Stimulated activated memory B cell treated with anti-CD40 and anti-IgM and Interleukin-4, amounts not matched to agents 10 μg/mL and 1 μg/mL and 100 μg/mL, for 72 hours (primary cell): ENCODE data around the gene VSIG1.
A peak's percentile ranks its signal among the peaks of the same experiment; 100 is the strongest.

ENCODE experiments used
- ATAC-seq: fragments of 150-1000 bp; cut with Tn5 transposase; 2 replicates; pipeline ENCODE4 v1.10.0; 2021
- H3K27ac Mint-ChIP-seq: one replicate; pipeline ENCODE4 v1.8.0; 2022; ENCODE audit warnings: mild to moderate bottlenecking, mixed read lengths
- H3K27me3 Mint-ChIP-seq: one replicate; pipeline ENCODE4 v1.8.0; 2022; ENCODE audit warnings: mixed read lengths
- H3K36me3 Mint-ChIP-seq: one replicate; pipeline ENCODE4 v1.8.0; 2022; ENCODE audit warnings: mixed read lengths
- H3K4me1 Mint-ChIP-seq: one replicate; pipeline ENCODE4 v1.8.0; 2022; ENCODE audit warnings: mixed read lengths
- H3K4me3 Mint-ChIP-seq: one replicate; pipeline ENCODE4 v1.8.0; 2022; ENCODE audit warnings: mild to moderate bottlenecking, moderate library complexity, mixed read lengths
- H3K9me3 Mint-ChIP-seq: one replicate; pipeline ENCODE4 v1.8.0; 2022; ENCODE audit warnings: mixed read lengths

Gene VSIG1

DNA sequence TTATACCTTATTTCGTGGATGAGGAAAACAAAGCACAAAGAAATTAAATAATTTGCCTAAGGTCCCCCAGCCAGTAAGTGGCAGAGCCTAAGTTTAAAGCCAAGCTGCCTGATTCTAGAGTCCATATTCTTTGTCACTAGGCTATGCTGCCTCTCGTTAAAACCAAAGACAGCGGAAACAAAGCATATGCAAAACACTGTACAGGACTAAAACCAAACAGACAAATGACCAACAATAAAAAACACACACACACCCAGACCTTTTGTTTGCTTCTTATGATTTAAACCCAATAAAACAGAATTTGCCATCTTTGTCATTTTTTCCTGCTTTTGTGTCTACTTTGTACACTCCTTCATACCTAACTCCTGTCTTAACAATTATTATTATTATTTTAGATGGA is 10.1 kb upstream of the VSIG1 start:
- ATAC-seq, result no peak
- H3K4me3 Mint-ChIP-seq, result no peak overlapping the region
- peaks cover 7% of the 10 kb centered on the region for H3K4me1 Mint-ChIP-seq

DNA sequence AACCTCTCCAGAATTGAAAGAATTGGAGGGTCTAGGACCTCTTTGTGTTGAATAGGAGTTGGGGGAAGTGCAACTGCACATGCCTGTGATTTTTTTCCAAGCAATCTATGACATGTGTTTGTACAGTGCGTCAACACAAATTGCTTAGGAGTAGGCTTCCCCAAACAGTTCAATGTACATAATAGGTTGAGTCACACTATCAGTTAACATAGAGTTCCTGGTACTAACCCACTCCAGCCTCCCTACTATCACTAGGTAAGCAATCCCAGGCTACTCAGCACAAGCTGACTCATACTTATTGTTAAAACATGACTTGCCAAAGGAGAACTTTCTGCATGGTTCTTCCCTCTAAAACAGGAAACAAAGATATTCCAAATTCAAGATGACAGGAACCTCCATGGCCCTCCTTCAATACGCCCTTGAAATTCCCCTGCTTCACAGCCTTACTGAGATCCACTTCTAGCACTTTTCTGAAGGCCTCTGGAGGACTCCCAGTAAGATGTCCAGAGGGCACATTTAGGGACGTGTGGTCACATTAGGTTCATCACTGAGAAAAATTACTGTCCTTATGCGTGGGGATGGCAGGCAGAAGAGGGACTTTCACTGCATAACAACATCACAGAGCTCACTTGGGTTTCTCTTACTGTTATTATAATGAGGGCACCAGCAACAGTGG is 8.4 kb upstream of the VSIG1 start:
- Mint-ChIP-seq H3K36me3 (no peaks in the 10 kb centered on the region), H3K27ac (no peak overlapping the region), H3K4me1 (no peaks in the 10 kb centered on the region), H3K27me3 (no peaks in the 10 kb centered on the region), H3K4me3 (no peak overlapping the region), H3K9me3 (no peaks in the 10 kb centered on the region)
- no peak for ATAC-seq

More for the DNA sequence above, 10.1 kb upstream of the VSIG1 start:
- H3K27ac Mint-ChIP-seq, result no peak overlapping the region
- H3K27me3 Mint-ChIP-seq, result no peaks in the 10 kb centered on the region
- no peaks in the 10 kb centered on the region for H3K9me3 Mint-ChIP-seq
- no peaks in the 10 kb centered on the region for H3K36me3 Mint-ChIP-seq

DNA sequence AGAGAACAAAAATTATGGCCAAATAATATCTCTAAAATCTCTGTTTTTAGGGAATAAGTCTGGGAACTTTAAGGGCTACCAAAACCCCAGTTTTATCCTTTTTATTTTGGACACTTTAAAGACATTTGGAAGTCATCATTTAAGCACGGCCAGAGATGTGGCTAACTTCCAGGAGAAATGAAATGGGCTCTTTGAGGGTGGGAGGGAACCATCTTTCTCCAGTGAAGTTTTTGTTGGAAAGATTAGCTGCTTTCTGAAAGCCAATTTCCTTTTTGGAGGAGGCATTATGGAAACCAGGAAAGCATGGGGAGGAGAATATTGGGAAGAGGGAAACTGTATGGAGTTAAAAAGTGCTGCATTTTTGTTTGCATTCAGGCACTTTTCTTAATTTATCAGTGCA is 4.8 kb downstream of the VSIG1 start:
- H3K36me3 Mint-ChIP-seq, result no peaks in the 10 kb centered on the region
- H3K4me3 Mint-ChIP-seq, result no peak overlapping the region
- H3K4me1 Mint-ChIP-seq, result no peaks in the 10 kb centered on the region
- no peak overlapping the region for H3K27ac Mint-ChIP-seq
- H3K9me3 Mint-ChIP-seq, result no peaks in the 10 kb centered on the region
- ATAC-seq, result no peak
- H3K27me3 Mint-ChIP-seq, result no peaks in the 10 kb centered on the region

DNA sequence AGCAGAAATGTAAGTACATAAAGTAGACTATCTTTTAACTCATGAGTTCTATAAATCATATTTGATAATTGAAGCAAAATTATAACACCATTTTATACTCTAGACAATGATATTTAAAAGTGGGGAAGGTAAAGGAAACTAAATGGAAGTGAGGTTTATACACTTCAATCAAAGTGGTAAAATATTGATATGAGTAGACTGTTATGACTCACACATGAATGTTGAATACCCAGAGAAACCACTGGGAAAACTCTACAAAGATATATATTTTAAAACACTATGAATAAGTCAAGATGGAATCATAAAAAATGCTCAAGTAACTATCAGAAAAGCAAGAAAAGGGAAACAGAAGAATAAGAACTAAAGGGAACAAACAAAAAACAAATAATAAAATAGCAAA is 8.4 kb downstream of the VSIG1 start:
- no peaks in the 10 kb centered on the region for H3K36me3 Mint-ChIP-seq
- no peak for ATAC-seq
- no peaks in the 10 kb centered on the region for H3K4me1 Mint-ChIP-seq
- no peaks in the 10 kb centered on the region for H3K9me3 Mint-ChIP-seq
- H3K27ac Mint-ChIP-seq, result no peak overlapping the region
- no peak overlapping the region for H3K4me3 Mint-ChIP-seq
- H3K27me3 Mint-ChIP-seq, result no peaks in the 10 kb centered on the region

DNA sequence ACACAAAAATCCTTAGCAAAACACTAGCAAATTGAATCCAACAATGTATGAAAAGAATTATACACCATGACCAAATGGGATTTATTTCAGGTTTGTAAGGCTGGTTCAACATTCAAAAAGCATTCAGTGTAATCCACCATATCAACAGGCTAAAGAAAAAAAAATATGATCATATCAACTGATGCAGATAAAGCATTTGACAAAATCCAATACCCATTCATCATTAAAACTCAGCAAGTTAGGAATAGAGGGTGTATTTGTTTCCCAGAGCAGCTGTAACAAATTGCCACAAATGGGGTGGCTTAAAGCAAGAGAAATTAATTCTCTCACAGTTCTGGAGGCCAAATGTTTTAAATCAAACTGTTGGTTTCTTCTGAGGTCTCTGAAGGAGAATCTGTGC is 10.7 kb downstream of the VSIG1 start:
- Mint-ChIP-seq H3K4me3 (no peak overlapping the region), H3K27me3 (no peaks in the 10 kb centered on the region), H3K9me3 (no peaks in the 10 kb centered on the region), H3K4me1 (no peaks in the 10 kb centered on the region), H3K36me3 (peaks cover 8% of the 10 kb centered on the region), H3K27ac (no peak overlapping the region)
- ATAC-seq, result no peak

DNA sequence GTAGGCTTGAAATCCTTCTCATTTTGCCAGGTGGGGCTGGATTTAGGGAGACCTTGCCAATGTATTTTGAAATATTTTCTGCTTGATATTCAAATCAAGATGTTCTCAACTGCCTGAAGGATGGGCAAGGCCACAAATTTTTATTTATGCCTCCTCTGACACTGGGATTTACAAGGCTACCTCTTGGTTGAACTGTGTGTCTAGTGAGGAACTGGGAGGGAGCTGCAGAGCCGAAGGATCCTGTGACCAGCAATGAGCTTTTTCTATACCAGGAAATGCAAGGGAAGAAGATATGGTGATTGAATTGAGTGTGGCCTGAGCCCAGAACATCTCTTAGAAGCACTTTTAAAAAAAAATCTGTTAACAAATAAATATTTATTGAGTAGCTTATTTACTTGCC is 14.9 kb downstream of the VSIG1 start:
- H3K9me3 Mint-ChIP-seq, result no peaks in the 10 kb centered on the region
- no peak overlapping the region for H3K4me3 Mint-ChIP-seq
- no peaks in the 10 kb centered on the region for H3K4me1 Mint-ChIP-seq
- H3K36me3 Mint-ChIP-seq, result peaks cover 8% of the 10 kb centered on the region
- H3K27ac Mint-ChIP-seq, result no peak overlapping the region
- H3K27me3 Mint-ChIP-seq, result no peaks in the 10 kb centered on the region
- no peak for ATAC-seq

DNA sequence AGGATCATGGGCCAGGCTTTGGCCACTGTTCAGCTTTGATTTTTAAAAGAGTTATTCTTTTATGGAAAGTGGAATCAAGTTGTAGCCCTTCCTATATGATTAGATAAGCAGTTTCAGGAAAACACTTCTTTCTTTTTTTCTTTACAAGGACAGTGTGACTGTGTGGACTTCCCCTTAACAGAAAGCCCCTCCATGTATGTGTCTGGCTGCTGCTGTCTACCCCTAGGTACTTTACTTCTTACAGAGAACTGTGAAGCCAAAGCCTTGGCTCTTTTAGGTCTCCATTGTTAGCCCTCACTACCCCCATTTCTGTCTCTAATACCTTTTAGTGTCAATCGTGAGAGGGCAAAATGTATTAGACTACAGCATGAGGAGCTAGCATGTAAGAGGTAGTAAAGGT is 19.1 kb downstream of the VSIG1 start:
- Mint-ChIP-seq H3K27ac (no peak overlapping the region), H3K27me3 (no peaks in the 10 kb centered on the region), H3K36me3 (peaks cover under 1% of the 10 kb centered on the region), H3K9me3 (no peaks in the 10 kb centered on the region), H3K4me1 (no peaks in the 10 kb centered on the region), H3K4me3 (no peak overlapping the region)
- ATAC-seq, result no peak

DNA sequence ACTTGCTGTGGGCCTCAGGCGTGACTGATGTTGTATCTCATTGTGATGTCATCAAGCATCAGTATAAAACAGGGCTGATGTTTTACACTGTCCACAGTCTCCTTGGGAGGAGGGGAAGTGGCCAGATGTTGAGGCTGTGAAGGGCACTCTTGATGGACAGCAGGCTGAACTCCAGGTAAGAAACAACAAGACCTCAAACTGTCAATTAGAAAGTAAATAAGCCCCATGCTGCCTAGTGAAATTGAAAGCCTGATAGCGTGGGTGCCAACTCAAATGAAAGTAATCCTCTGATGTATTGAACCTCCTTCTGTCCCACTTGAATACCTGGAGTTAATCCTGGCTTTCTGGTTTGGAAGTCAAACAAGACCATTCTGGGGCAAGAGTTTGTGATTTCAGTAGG is 19.7 kb downstream of the VSIG1 start:
- no peaks in the 10 kb centered on the region for H3K4me1 Mint-ChIP-seq
- H3K27ac Mint-ChIP-seq, result no peak overlapping the region
- no peak for ATAC-seq
- no peaks in the 10 kb centered on the region for H3K9me3 Mint-ChIP-seq
- H3K36me3 Mint-ChIP-seq, result no peaks in the 10 kb centered on the region
- no peaks in the 10 kb centered on the region for H3K27me3 Mint-ChIP-seq
- no peak overlapping the region for H3K4me3 Mint-ChIP-seq

DNA sequence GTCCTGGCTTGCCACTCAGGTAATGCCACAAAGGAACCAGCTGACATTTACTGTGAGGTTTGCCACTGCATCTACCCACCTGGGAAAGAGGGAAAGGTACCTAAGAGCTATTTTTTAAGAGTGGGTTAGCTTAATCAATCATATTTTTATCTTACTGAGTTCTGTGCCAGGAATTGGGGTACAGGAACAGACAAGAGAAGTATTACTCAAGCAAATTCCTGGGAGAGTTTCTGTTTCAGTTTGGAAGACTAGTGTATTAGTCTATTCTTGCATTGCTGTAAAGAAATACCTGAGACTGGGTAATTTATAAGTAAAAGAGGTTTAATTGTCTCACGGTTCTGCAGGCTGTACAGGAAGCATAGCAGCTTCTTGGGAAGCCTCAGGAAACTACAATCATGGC is 23.3 kb downstream of the VSIG1 start:
- H3K4me1 Mint-ChIP-seq, result peaks cover 5% of the 10 kb centered on the region
- H3K4me3 Mint-ChIP-seq, result no peak overlapping the region

DNA sequence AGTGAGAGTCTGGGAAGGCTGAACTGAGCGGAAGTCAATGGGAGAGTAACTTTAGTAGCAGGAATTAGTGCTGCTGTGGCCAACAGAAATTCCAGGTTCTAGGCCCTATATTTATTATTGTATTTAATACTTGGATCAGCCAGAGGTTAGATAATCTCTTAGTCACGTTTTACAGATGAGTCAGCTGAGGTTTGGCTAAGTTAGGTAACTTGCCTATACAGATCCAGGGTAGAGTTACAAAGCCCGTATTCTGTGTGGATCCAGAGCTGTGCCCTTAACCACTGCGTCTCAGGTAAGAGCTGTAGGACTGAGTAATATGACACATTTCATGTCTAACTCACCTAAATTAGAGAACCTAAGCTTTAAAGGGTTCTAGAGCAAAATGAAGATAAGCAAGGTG is 26.0 kb downstream of the VSIG1 start:
- H3K27ac Mint-ChIP-seq, result peak overlapping the region; percentile 73
- H3K36me3 Mint-ChIP-seq, result peaks cover 6% of the 10 kb centered on the region

More for the DNA sequence above, 23.3 kb downstream of the VSIG1 start:
- Mint-ChIP-seq H3K9me3 (no peaks in the 10 kb centered on the region), H3K27ac (no peak overlapping the region), H3K27me3 (no peaks in the 10 kb centered on the region), H3K36me3 (no peaks in the 10 kb centered on the region)
- ATAC-seq, result no peak

DNA sequence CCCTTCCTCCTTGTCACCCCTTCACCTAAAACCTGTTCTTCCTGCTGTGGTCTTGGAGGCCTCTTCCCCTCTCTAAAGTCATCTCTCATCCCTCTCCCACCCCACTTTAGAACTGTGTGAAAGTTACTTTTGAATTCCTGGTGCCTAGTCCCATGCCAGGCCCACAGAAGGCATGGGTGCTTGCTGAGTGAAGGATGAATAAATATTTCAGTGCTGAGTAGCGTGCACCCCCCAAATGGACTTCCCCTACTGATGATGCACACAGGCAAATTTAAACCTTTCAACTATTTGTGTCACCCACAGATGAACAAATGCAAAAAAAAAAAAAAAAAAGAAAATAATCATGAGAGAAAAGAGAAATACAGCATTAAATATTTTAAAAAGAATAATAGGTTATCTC is 26.7 kb downstream of the VSIG1 start:
- peak overlapping the region; percentile 73 for H3K27ac Mint-ChIP-seq
- H3K36me3 Mint-ChIP-seq, result peaks cover 6% of the 10 kb centered on the region
- ATAC-seq, result no peak
- no peaks in the 10 kb centered on the region for H3K27me3 Mint-ChIP-seq
- no peak overlapping the region for H3K4me3 Mint-ChIP-seq
- H3K9me3 Mint-ChIP-seq, result no peaks in the 10 kb centered on the region
- peaks cover 5% of the 10 kb centered on the region for H3K4me1 Mint-ChIP-seq

More for the DNA sequence above, 26.0 kb downstream of the VSIG1 start:
- Mint-ChIP-seq H3K4me3 (no peak overlapping the region), H3K27me3 (no peaks in the 10 kb centered on the region), H3K9me3 (no peaks in the 10 kb centered on the region), H3K4me1 (peaks cover 5% of the 10 kb centered on the region)
- ATAC-seq, result no peak

DNA sequence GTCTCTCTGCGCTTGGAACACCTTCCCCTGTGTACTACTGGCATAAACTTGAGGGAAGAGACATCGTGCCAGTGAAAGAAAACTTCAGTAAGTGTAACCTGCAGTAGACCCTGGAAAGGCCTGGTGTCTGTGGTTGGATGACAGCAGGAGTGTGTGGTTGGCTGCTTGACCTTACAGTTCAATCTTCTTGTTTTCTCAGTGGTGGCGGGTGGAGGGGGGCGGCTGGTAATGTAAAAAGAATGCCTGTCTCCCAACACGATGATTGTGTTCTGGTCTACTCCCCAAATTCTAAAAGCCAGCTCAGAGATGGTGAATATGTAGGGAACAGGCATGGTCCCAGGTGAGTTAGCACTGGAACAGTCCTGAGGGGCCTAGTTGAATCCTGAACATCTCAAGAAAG is 27.9 kb downstream of the VSIG1 start:
- Mint-ChIP-seq H3K4me1 (peaks cover 5% of the 10 kb centered on the region), H3K36me3 (peaks cover 6% of the 10 kb centered on the region), H3K27me3 (no peaks in the 10 kb centered on the region), H3K27ac (no peak overlapping the region), H3K9me3 (no peaks in the 10 kb centered on the region), H3K4me3 (no peak overlapping the region)
- no peak for ATAC-seq

DNA sequence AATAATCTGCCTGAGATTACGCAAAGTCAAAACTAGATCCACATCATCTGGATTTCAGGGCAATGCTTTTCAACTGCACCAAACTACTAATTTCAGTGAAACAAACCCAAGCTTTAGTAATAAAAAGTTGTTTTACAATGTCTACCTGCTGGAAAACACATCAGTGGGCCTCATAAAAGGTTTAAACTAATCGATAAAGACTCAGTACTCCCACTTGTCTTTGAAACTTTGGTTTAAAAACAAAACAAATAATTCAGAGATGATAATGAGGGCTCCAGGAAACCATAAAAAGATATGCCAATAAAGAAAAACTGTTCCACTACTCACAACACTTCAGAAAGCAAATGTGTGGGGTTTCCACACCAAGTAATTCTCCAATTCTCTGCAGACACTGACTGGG is 36.2 kb downstream of the VSIG1 start:
- no peak overlapping the region for H3K27ac Mint-ChIP-seq
- H3K4me3 Mint-ChIP-seq, result no peak overlapping the region
- no peaks in the 10 kb centered on the region for H3K4me1 Mint-ChIP-seq
- H3K9me3 Mint-ChIP-seq, result no peaks in the 10 kb centered on the region
- peaks cover 7% of the 10 kb centered on the region for H3K36me3 Mint-ChIP-seq
- no peak for ATAC-seq
- no peaks in the 10 kb centered on the region for H3K27me3 Mint-ChIP-seq

DNA sequence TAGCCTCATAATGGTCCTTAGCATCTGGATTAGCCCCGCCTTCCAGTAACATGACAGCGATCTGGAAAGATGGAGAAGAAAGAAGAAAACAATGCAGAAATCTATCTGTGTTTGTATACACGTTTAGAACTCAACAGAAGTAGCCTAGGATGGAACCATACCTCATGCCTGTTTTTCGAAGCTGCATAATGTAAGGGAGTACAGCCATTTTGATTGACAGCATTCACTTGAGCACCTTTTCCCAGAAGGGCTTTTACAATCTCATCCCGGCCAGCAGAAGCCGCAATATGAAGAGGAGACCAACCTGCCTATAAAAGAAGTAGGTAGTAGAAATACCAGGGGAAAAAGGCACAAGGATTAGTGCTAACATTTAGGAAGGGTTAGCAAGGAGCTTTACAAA is 42.9 kb downstream of the VSIG1 start:
- no peak for ATAC-seq
- H3K36me3 Mint-ChIP-seq, result peaks cover 7% of the 10 kb centered on the region
- H3K27me3 Mint-ChIP-seq, result no peaks in the 10 kb centered on the region
- no peaks in the 10 kb centered on the region for H3K9me3 Mint-ChIP-seq
- no peak overlapping the region for H3K27ac Mint-ChIP-seq
- H3K4me1 Mint-ChIP-seq, result no peaks in the 10 kb centered on the region
- no peak overlapping the region for H3K4me3 Mint-ChIP-seq

DNA sequence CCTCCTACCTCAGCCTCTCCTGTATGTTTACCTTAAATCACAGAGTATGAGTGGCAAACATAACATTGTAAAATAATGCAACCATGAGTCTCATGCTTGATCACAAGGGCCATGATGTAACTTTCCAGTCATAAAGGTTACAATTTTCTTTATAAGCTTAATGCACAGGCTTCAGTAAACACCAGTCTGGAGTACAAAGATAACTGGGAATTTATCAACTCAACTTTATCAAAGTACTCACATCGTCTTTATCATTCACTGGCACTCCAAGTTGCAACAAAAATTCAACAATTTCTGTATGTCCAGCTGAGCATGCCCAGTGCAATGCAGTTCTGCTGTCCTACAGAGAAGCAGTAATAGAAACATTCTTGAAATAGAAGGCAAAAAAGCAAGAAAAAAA is 43.6 kb downstream of the VSIG1 start:
- Mint-ChIP-seq H3K36me3 (peaks cover 7% of the 10 kb centered on the region), H3K9me3 (no peaks in the 10 kb centered on the region), H3K27me3 (no peaks in the 10 kb centered on the region), H3K4me3 (no peak overlapping the region), H3K4me1 (no peaks in the 10 kb centered on the region), H3K27ac (no peak overlapping the region)
- ATAC-seq, result no peak

DNA sequence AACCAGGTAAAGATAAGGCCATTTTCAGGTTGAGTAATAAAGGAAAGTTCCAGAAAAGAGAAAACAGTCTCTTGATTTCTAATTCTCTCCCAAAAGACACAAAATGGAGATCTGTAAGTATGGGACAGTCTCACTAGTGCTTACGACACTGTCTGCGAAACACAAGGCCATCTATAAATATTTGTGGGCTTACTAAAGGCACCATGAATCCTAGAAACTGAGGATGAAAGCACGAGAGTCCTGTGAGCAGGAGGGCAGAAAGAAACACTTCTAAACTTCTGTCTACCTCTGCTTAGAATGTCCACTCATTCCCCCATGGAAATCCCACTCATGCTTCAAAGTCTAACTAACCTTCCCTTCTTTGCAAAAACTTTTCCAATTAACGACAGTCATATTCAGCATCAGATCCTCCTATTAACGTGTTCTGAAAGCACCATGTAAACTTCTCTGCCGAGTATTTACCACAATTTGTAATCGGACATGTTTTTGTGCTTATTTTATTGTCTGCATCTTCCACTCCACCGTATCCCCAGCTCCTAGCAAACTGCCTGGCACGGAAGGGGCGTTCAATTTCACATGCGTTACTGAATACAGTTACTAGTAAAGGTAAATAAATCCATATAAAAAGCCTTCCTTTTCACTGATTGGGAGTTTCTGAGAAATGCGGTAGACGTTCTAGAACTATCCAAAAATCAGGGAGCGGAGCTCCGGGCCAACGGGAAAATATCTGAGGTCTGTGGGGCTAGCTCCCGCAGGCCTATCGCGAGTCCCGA is 45.8 kb downstream of the VSIG1 start:
- Mint-ChIP-seq H3K4me3 (no peak overlapping the region), H3K27me3 (no peaks in the 10 kb centered on the region), H3K27ac (no peak overlapping the region), H3K4me1 (no peaks in the 10 kb centered on the region), H3K9me3 (no peaks in the 10 kb centered on the region), H3K36me3 (no peaks in the 10 kb centered on the region)
- ATAC-seq, result no peak
